HepG2 (cell line): Measurements from ENCODE around the gene STUB1. TPM values are rescaled to one million over a fixed set of nuclear protein-coding genes. Genes with fewer than 3 reads are reported as not detected.
A peak's percentile ranks its signal among the peaks of the same experiment; 100 is the strongest.

Experiments
- CHD2 ChIP-seq: IDR thresholded peaks from 2 replicates; pipeline ENCODE4 v1.6.1; 2011; ENCODE audit warnings: low read depth, low read length, improper control_type of control experiment
- EP300 ChIP-seq, 3 experiments: sonication (generic) in 1 of 3; formaldehyde crosslinking in 1 of 3; IDR thresholded peaks; 2 replicates each; pipeline versions ENCODE4 v1.5.1 to v1.6.1; 2011 to 2020; ENCODE audit warnings: low read depth in 2 of 3, low read length in 2 of 3, borderline replicate concordance in 1 of 3, improper control_type of control experiment in 1 of 3, mild to moderate bottlenecking in 1 of 3, missing genetic modification reagents in 1 of 3, moderate library complexity in 1 of 3
- ETV5 ChIP-seq: IDR thresholded peaks from 2 replicates; pipeline ENCODE4 v1.6.1; 2018; ENCODE audit warnings: missing biosample characterization, missing genetic modification reagents, inconsistent platforms, borderline replicate concordance
- FOXJ3 ChIP-seq: sonication (generic); formaldehyde crosslinking; IDR thresholded peaks from 2 replicates; pipeline ENCODE4 v1.4.0; 2020; ENCODE audit warnings: missing genetic modification reagents, mild to moderate bottlenecking, borderline replicate concordance
- HNRNPH1 ChIP-seq: fragments of 200-400 bp; formaldehyde crosslinking; optimal IDR thresholded peaks from 2 replicates; pipeline ENCODE3; 2017; ENCODE audit warnings: mild to moderate bottlenecking, low read depth, low read length
- HOXA7 ChIP-seq: sonication (generic); formaldehyde crosslinking; IDR thresholded peaks from 2 replicates; pipeline ENCODE4 v1.8.1; 2022; ENCODE audit warnings: mild to moderate bottlenecking, missing genetic modification reagents, moderate library complexity
- MED1 ChIP-seq: sonication (generic); formaldehyde crosslinking; IDR thresholded peaks from 2 replicates; pipeline ENCODE4 v1.4.0; 2020; ENCODE audit warnings: missing genetic modification reagents
- PAX8 ChIP-seq: sonication (generic); formaldehyde crosslinking; IDR thresholded peaks from 2 replicates; pipeline ENCODE4 v1.8.0; 2022; ENCODE audit warnings: mild to moderate bottlenecking, missing genetic modification reagents, borderline replicate concordance
- PREB ChIP-seq: sonication (generic); formaldehyde crosslinking; IDR thresholded peaks from 2 replicates; pipeline ENCODE4 v1.4.0; 2020; ENCODE audit warnings: missing genetic modification reagents
- RBM22 ChIP-seq: fragments of 200-400 bp; formaldehyde crosslinking; optimal IDR thresholded peaks from 2 replicates; pipeline ENCODE3; 2017; ENCODE audit warnings: mild to moderate bottlenecking, low read length, moderate library complexity
- RCOR2 ChIP-seq: IDR thresholded peaks from 2 replicates; pipeline ENCODE4 v1.6.1; 2016; ENCODE audit warnings: missing biosample characterization, missing genetic modification reagents
- SKI ChIP-seq: fragments of 450-650 bp; IDR thresholded peaks from one replicate; pipeline ENCODE4 v1.6.1; 2018; ENCODE audit warnings: mild to moderate bottlenecking; ENCODE audit not compliant: partially characterized antibody
- TCF12 ChIP-seq, 2 experiments: fragments of 450-650 bp in 1 of 2; sonication (generic) in 1 of 2; formaldehyde crosslinking in 1 of 2; IDR thresholded peaks; 2 replicates each; pipeline versions ENCODE4 v1.6.1 to v1.8.0; 2017 to 2022; ENCODE audit warnings: antibody characterized with exemption in 1 of 2, mild to moderate bottlenecking in 1 of 2, missing genetic modification reagents in 1 of 2, moderate library complexity in 1 of 2
- ZFAT ChIP-seq: sonication (generic); formaldehyde crosslinking; conservative IDR thresholded peaks from 2 replicates; pipeline ENCODE4 v1.8.1; 2023; ENCODE audit warnings: missing genetic modification reagents, inconsistent platforms
- ZFX ChIP-seq: sonication (generic); formaldehyde crosslinking; IDR thresholded peaks from 2 replicates; pipeline ENCODE4 v1.4.0; 2020; ENCODE audit warnings: mild to moderate bottlenecking, low read depth, missing genetic modification reagents, moderate library complexity
- ZNF180 ChIP-seq: sonication (generic); formaldehyde crosslinking; IDR thresholded peaks from 2 replicates; pipeline ENCODE4 v1.4.0; 2020; ENCODE audit warnings: low read depth, missing genetic modification reagents, borderline replicate concordance
- ZNF570 ChIP-seq: sonication (generic); formaldehyde crosslinking; IDR thresholded peaks from 2 replicates; pipeline ENCODE4 v1.4.0; 2020; ENCODE audit warnings: mild to moderate bottlenecking, missing genetic modification reagents, borderline replicate concordance
- ZNF589 ChIP-seq: sonication (generic); formaldehyde crosslinking; conservative IDR thresholded peaks from 2 replicates; pipeline ENCODE4 v1.8.0; 2022; ENCODE audit warnings: mild to moderate bottlenecking, moderate library complexity, missing genetic modification reagents
- ZNF7 ChIP-seq: IDR thresholded peaks from 2 replicates; pipeline ENCODE4 v1.6.1; 2016; ENCODE audit warnings: missing biosample characterization, missing genetic modification reagents
- ZNF746 ChIP-seq: sonication (generic); formaldehyde crosslinking; IDR thresholded peaks from 2 replicates; pipeline ENCODE4 v1.8.0; 2022; ENCODE audit warnings: mild to moderate bottlenecking, missing genetic modification reagents
- ZSCAN29 ChIP-seq: sonication (generic); formaldehyde crosslinking; conservative IDR thresholded peaks from 2 replicates; pipeline ENCODE4 v1.4.0; 2020; ENCODE audit warnings: mild to moderate bottlenecking, missing genetic modification reagents
- polyA plus RNA-seq, 8 experiments: library from polyadenylated mRNA; depleted of rRNA in 3 of 8; stranded (reverse) in 7 of 8; unstranded in 1 of 8; fragments of >200 nt; fragmentation: Illumina TruSeq in 4 of 8; extraction: Trizol in 4 of 8; gene quantifications; 2 replicates each; pipeline versions ENCODE4 v1.2.1 to v1.2.3, GENCODE V29; 2011 to 2016; ENCODE audit warnings: low read depth in 4 of 8, missing spikeins in 1 of 8, mixed read lengths in 1 of 8; ENCODE audit not compliant: insufficient read depth in 1 of 8
- total RNA-seq, 5 experiments: library from RNA; depleted of rRNA; stranded (reverse); fragments of >200 nt; fragmentation: Illumina TruSeq; extraction: Trizol; gene quantifications; 2 replicates each; pipeline ENCODE4 v1.2.3, GENCODE V29; 2016; ENCODE audit warnings: low read depth in 1 of 5
- TF ChIP-seq, protein P1 (sequence below): sonication (generic); formaldehyde crosslinking; IDR thresholded peaks from 2 replicates; pipeline ENCODE4 v1.5.0; 2020; ENCODE audit warnings: missing genetic modification reagents
- TF ChIP-seq, protein P2 (sequence below): sonication (generic); formaldehyde crosslinking; IDR thresholded peaks from 2 replicates; pipeline ENCODE4 v1.9.0; 2021; ENCODE audit warnings: missing genetic modification reagents, borderline replicate concordance

Gene STUB1
- total and polyA plus RNA-seq, 2 of the 13 experiments (the other 11 are each of a cell fraction or from before 2014, with no cell fraction given): 52.9 to 78.2 TPM

GRCh38 chr16:679814-680624 is at the start of gene STUB1 (continued):
- TF ChIP-seq ZFX (CRISPR knock-in tag) (peak; percentile 69), CHD2 (no peak), PAX8 (CRISPR knock-in tag) (no peak), RBM22 (no peak), SKI (no peak), ZSCAN29 (no peak), HOXA7 (CRISPR knock-in tag) (no peak), HNRNPH1 (no peak), ZNF7 (CRISPR knock-in tag) (no peak), ZFAT (no peak), PREB (no peak), ZNF180 (CRISPR knock-in tag) (no peak), EP300 (IDR thresholded peaks at IDR 0.05; ENCODE audit: low read depth in 2 of 2, low read length in 2 of 2) (no peak), EP300 (CRISPR knock-in tag; IDR thresholded peaks at IDR 0.05; ENCODE audit: borderline replicate concordance) (no peak), ZNF589 (no peak), FOXJ3 (CRISPR knock-in tag) (no peak), ZNF746 (CRISPR knock-in tag) (peak; percentile 38; the same call in 1 of the 2 replicates), MED1 (peak; percentile 16; the same call in 1 of the 2 replicates), ZNF570 (no peak), TCF12 (IDR thresholded peaks at IDR 0.05) (no peak), TCF12 (CRISPR knock-in tag; IDR thresholded peaks at IDR 0.05) (no peak), RCOR2 (CRISPR knock-in tag) (no peak), ETV5 (peak; percentile 47)
- TF ChIP-seq, protein P1, sequence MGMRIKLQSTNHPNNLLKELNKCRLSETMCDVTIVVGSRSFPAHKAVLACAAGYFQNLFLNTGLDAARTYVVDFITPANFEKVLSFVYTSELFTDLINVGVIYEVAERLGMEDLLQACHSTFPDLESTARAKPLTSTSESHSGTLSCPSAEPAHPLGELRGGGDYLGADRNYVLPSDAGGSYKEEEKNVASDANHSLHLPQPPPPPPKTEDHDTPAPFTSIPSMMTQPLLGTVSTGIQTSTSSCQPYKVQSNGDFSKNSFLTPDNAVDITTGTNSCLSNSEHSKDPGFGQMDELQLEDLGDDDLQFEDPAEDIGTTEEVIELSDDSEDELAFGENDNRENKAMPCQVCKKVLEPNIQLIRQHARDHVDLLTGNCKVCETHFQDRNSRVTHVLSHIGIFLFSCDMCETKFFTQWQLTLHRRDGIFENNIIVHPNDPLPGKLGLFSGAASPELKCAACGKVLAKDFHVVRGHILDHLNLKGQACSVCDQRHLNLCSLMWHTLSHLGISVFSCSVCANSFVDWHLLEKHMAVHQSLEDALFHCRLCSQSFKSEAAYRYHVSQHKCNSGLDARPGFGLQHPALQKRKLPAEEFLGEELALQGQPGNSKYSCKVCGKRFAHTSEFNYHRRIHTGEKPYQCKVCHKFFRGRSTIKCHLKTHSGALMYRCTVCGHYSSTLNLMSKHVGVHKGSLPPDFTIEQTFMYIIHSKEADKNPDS (CRISPR knock-in tag): no peak
- TF ChIP-seq, protein P2, sequence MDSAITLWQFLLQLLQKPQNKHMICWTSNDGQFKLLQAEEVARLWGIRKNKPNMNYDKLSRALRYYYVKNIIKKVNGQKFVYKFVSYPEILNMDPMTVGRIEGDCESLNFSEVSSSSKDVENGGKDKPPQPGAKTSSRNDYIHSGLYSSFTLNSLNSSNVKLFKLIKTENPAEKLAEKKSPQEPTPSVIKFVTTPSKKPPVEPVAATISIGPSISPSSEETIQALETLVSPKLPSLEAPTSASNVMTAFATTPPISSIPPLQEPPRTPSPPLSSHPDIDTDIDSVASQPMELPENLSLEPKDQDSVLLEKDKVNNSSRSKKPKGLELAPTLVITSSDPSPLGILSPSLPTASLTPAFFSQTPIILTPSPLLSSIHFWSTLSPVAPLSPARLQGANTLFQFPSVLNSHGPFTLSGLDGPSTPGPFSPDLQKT: no peak
